GM19238 (cell line): ENCODE results near the gene SLCO4C1.

ENCODE experiments used
- DNase-seq: peaks from one replicate; pipeline ENCODE4 v3.0.0; 2011; ENCODE audit warnings: low spot score; ENCODE audit not compliant: insufficient read length

SLCO4C1 gene

GRCh38 chr5:102277144-102277543, 18.9 kb downstream of the SLCO4C1 start:
- DNase-seq: no peak

GRCh38 chr5:102271759-102272158, 24.3 kb downstream of the SLCO4C1 start:
- no peak for DNase-seq

GRCh38 chr5:102270036-102270435, 26.0 kb downstream of the SLCO4C1 start:
- no peak for DNase-seq

GRCh38 chr5:102262688-102263087, 33.4 kb downstream of the SLCO4C1 start:
- DNase-seq: no peak

- no peak for DNase-seq
These were observed 46.7 kb downstream of the SLCO4C1 start for GRCh38 chr5:102249381-102249780.

- DNase-seq: no peak
These were observed 52.9 kb downstream of the SLCO4C1 start for GRCh38 chr5:102243213-102243612.

GRCh38 chr5:102241809-102242421, 54.2 kb downstream of the SLCO4C1 start:
- no peak for DNase-seq

GRCh38 chr5:102231693-102232619, 64.1 kb downstream of the SLCO4C1 start:
- DNase-seq: no peak

GRCh38 chr5:102229685-102230084, 66.4 kb downstream of the SLCO4C1 start:
- no peak for DNase-seq

- no peak for DNase-seq
These were observed 69.8 kb downstream of the SLCO4C1 start for GRCh38 chr5:102226321-102226720.

GRCh38 chr5:102223542-102224477, 72.3 kb downstream of the SLCO4C1 start:
- no peak for DNase-seq

GRCh38 chr5:102222772-102223171, 73.3 kb downstream of the SLCO4C1 start:
- no peak for DNase-seq

- no peak for DNase-seq
These were observed 74.1 kb downstream of the SLCO4C1 start for GRCh38 chr5:102221949-102222348.

- no peak for DNase-seq
These were observed 77.9 kb downstream of the SLCO4C1 start for GRCh38 chr5:102218159-102218558.

GRCh38 chr5:102216678-102217077, 79.4 kb downstream of the SLCO4C1 start:
- no peak for DNase-seq

GRCh38 chr5:102211165-102211564, 84.9 kb downstream of the SLCO4C1 start:
- DNase-seq: no peak

GRCh38 chr5:102200861-102201260, 95.2 kb downstream of the SLCO4C1 start:
- DNase-seq: no peak

GRCh38 chr5:102196481-102196880, 99.6 kb downstream of the SLCO4C1 start:
- DNase-seq: no peak
